Measurements from ENCODE around the gene GOLGA3.
"Not testable (repeated sequence)": the region's sequence is repeated elsewhere in the genome, so short reads cannot be mapped to it uniquely, and the experiment has no call there.

Gene GOLGA3

GRCh38 chr12:132828706-132829534 lies at the start of gene GOLGA3:
TSS of gene GOLGA3 (minus strand) at chr12:132828869. CDS start at chr12:132822128, 6,741 bp downstream.
- peak; percentile 96 for DNase-seq

- DNase-seq: not testable (repeated sequence)
Measured at GRCh38 chr12:132874620-132875019, 46.0 kb upstream of the GOLGA3 start.

- DNase-seq: no peak
Measured at GRCh38 chr12:132874175-132874574, 45.5 kb upstream of the GOLGA3 start.

- DNase-seq: peak; percentile 18
Measured at GRCh38 chr12:132873724-132874123, 45.1 kb upstream of the GOLGA3 start.

- DNase-seq: peak; percentile 25
Measured at GRCh38 chr12:132872975-132873421, 44.3 kb upstream of the GOLGA3 start.

GRCh38 chr12:132872073-132872855 lies 43.6 kb upstream of the GOLGA3 start:
- DNase-seq: no peak

- DNase-seq: no peak
Measured at GRCh38 chr12:132869551-132869950, 40.9 kb upstream of the GOLGA3 start.

GRCh38 chr12:132866251-132866828 lies 37.7 kb upstream of the GOLGA3 start:
- DNase-seq: no peak

- no peak for DNase-seq
Measured at GRCh38 chr12:132861558-132861957, 32.9 kb upstream of the GOLGA3 start.

- DNase-seq: no peak
Measured at GRCh38 chr12:132858718-132859266, 30.1 kb upstream of the GOLGA3 start.

- not testable (repeated sequence) for DNase-seq
Measured at GRCh38 chr12:132857019-132857418, 28.4 kb upstream of the GOLGA3 start.

GRCh38 chr12:132856581-132856980 lies 27.9 kb upstream of the GOLGA3 start:
- DNase-seq: no peak

- DNase-seq: not testable (repeated sequence)
Measured at GRCh38 chr12:132855211-132855610, 26.5 kb upstream of the GOLGA3 start.

GRCh38 chr12:132853285-132854092 lies 24.8 kb upstream of the GOLGA3 start:
- DNase-seq: no peak

- DNase-seq: no peak
Measured at GRCh38 chr12:132852496-132852895, 23.8 kb upstream of the GOLGA3 start.

GRCh38 chr12:132851465-132851864 lies 22.8 kb upstream of the GOLGA3 start:
- no peak for DNase-seq

GRCh38 chr12:132850291-132850690 lies 21.6 kb upstream of the GOLGA3 start:
- DNase-seq: no peak

- DNase-seq: no peak
Measured at GRCh38 chr12:132848521-132848920, 19.9 kb upstream of the GOLGA3 start.

- no peak for DNase-seq
Measured at GRCh38 chr12:132847363-132848356, 19.0 kb upstream of the GOLGA3 start.

- not testable (repeated sequence) for DNase-seq
Measured at GRCh38 chr12:132844681-132845080, 16.0 kb upstream of the GOLGA3 start.
